CD4-positive, alpha-beta memory T cell (primary cell): ENCODE results near the gene RAD51D. TPM values are rescaled to one million over a fixed set of nuclear protein-coding genes. Genes with fewer than 3 reads are reported as not detected.

Source experiments
- CTCF ChIA-PET: fragments of 350-600 bp; sonication (Branson Sonifier 250); formaldehyde crosslinking; loops from one replicate; lab custom pipeline; 2021; ENCODE audit warnings: inconsistent platforms; ENCODE audit not compliant: partially characterized antibody; lab: Charles Lee
- POLR2A ChIA-PET: fragments of 350-600 bp; sonication (Branson Sonifier 250); formaldehyde crosslinking; loops from one replicate; lab custom pipeline; 2021; ENCODE audit not compliant: partially characterized antibody; lab: Charles Lee
- DNase-seq, 5 donors: peaks; one replicate each; pipeline versions ENCODE4 v3.0.0 to v3.0.0-alpha.2; 2020 to 2022; ENCODE audit warnings: mixed read lengths in 1 of 5
- H3K27ac ChIP-seq: one replicate; pipeline ENCODE4 v1.7.0; 2013; ENCODE audit warnings: low read depth, low read length
- H3K27me3 ChIP-seq: 2 replicates; pipeline ENCODE4 v1.7.0; 2013; ENCODE audit warnings: mild to moderate bottlenecking, low read length, moderate library complexity; ENCODE audit not compliant: insufficient read depth
- H3K36me3 ChIP-seq: 2 replicates; pipeline ENCODE4 v1.7.0; 2013; ENCODE audit warnings: mild to moderate bottlenecking, low read length, moderate library complexity; ENCODE audit not compliant: insufficient read depth
- H3K4me1 ChIP-seq: 2 replicates; pipeline ENCODE4 v1.7.0; 2013; ENCODE audit warnings: mild to moderate bottlenecking, low read length, moderate library complexity; ENCODE audit not compliant: insufficient read depth
- H3K4me3 ChIP-seq, 2 donors: one replicate each; pipeline ENCODE4 v1.7.0; 2013; ENCODE audit warnings: low read length in 2 of 2, mild to moderate bottlenecking in 1 of 2
- H3K9me3 ChIP-seq, 2 donors: one replicate each; pipeline ENCODE4 v1.7.0; 2013; ENCODE audit warnings: low read length in 2 of 2, control low read depth in 1 of 2; ENCODE audit not compliant: control insufficient read depth in 1 of 2
- H3K27ac Mint-ChIP-seq, 7 donors: one replicate each; pipeline ENCODE4 v1.8.0; 2020 to 2021; ENCODE audit warnings: mixed read lengths in 7 of 7, mild to moderate bottlenecking in 6 of 7, inconsistent platforms in 3 of 7, moderate library complexity in 3 of 7
- H3K27me3 Mint-ChIP-seq, 2 donors: one replicate each; pipeline ENCODE4 v1.8.0; 2020 to 2021; ENCODE audit warnings: mixed read lengths in 2 of 2
- H3K36me3 Mint-ChIP-seq, 2 donors: one replicate each; pipeline ENCODE4 v1.8.0; 2020 to 2021; ENCODE audit warnings: mixed read lengths in 2 of 2, inconsistent platforms in 1 of 2, mild to moderate bottlenecking in 1 of 2
- H3K4me1 Mint-ChIP-seq, 4 donors: one replicate each; pipeline ENCODE4 v1.8.0; 2020 to 2021; ENCODE audit warnings: mixed read lengths in 4 of 4, mild to moderate bottlenecking in 1 of 4
- H3K4me3 Mint-ChIP-seq, 8 donors: one replicate each; pipeline ENCODE4 v1.8.0; 2020 to 2021; ENCODE audit warnings: mixed read lengths in 8 of 8, mild to moderate bottlenecking in 7 of 8, moderate library complexity in 6 of 8, inconsistent platforms in 3 of 8
- H3K9me3 Mint-ChIP-seq, 8 donors: one replicate each; pipeline ENCODE4 v1.8.0; 2020 to 2021; ENCODE audit warnings: mixed read lengths in 8 of 8, mild to moderate bottlenecking in 5 of 8, inconsistent platforms in 3 of 8, moderate library complexity in 1 of 8
- intact Hi-C: fragments of 100-400 bp; cut with micrococcal nuclease; formaldehyde crosslinking; loops from one replicate; pipeline ENCODE4 v1.15.1; 2023
- polyA plus RNA-seq, 2 donors: library from polyadenylated mRNA; unstranded; fragments of 300-500 nt; fragmentation: Illumina TruSeq; gene quantifications; one replicate each; pipeline ENCODE4 v1.2.3, GENCODE V29; 2021
- total RNA-seq, 2 experiments: library from RNA; stranded (reverse); gene quantifications; one replicate each; pipeline ENCODE4 v1.2.3, GENCODE V29; 2021

Gene RAD51D
- total and polyA plus RNA-seq, 4 experiments from 2014 or later: 6.1 to 29.2 (median 16.7) TPM

- no peaks in the 10 kb centered on the region for H3K27me3 Mint-ChIP-seq
- no peaks in the 10 kb centered on the region for H3K9me3 Mint-ChIP-seq
- intact Hi-C loops: loop anchor here (5.0 kb wide), 1 partner anchor 325 kb away; no protein-coding TSS in a partner anchor
- Histone ChIP-seq H3K27me3 (no peaks in the 10 kb centered on the region), H3K4me1 (peaks cover 54% of the 10 kb centered on the region), H3K36me3 (no peaks in the 10 kb centered on the region), H3K4me3 (no peak overlapping the region), H3K27ac (peak overlapping the region; percentile 39), H3K9me3 (no peaks in the 10 kb centered on the region)
- H3K4me1 Mint-ChIP-seq: peaks cover 38 to 83% (median 61%) of the 10 kb centered on the region in 4 donors
- CTCF ChIA-PET: interaction anchor here (0.7 to 9.7 kb wide), 4 partner anchors 95 to 584 kb away, joined by 3 to 111 read pairs (median 3); partner anchors contain the start of gene SLFN12L
- DNase-seq: no peak
- peak overlapping the region; percentile 39 to 94 (median 84) for H3K27ac Mint-ChIP-seq
- peak overlapping the region in 4 of 8 donors; percentile 10 to 57 (median 30) for H3K4me3 Mint-ChIP-seq
- POLR2A ChIA-PET: interaction anchor here (0.5 to 12.0 kb wide), 6 partner anchors 22 to 440 kb away, joined by 3 to 117 read pairs (median 26); partner anchors contain the start of genes NLE1, RFFL, SLFN12L and SLFN5
- no peaks in the 10 kb centered on the region for H3K36me3 Mint-ChIP-seq
These were observed 43.1 kb upstream of the RAD51D start for GRCh38 chr17:35162755-35163154.

GRCh38 chr17:35161281-35161761 lies 41.7 kb upstream of the RAD51D start:
- Histone ChIP-seq H3K36me3 (no peaks in the 10 kb centered on the region), H3K27me3 (no peaks in the 10 kb centered on the region), H3K4me1 (peaks cover 54% of the 10 kb centered on the region), H3K27ac (peak overlapping the region; percentile 39), H3K4me3 (peak overlapping the region in 1 of 2 donors; percentile 12), H3K9me3 (no peaks in the 10 kb centered on the region)
- Mint-ChIP-seq H3K4me1 (peaks cover 38 to 77% (median 59%) of the 10 kb centered on the region in 4 donors), H3K9me3 (no peaks in the 10 kb centered on the region), H3K27me3 (no peaks in the 10 kb centered on the region), H3K4me3 (peak overlapping the region; percentile 67 to 85 (median 74)), H3K27ac (peak overlapping the region; percentile 84 to 94 (median 93)), H3K36me3 (no peaks in the 10 kb centered on the region)
- ChIA-PET CTCF (interaction anchor here (0.9 to 2.6 kb wide), 7 partner anchors 8 to 647 kb away, joined by 3 to 10 read pairs (median 5); partner anchors contain the start of gene TAF15), POLR2A (interaction anchor here (0.5 to 12.0 kb wide), 24 partner anchors 9 to 603 kb away, joined by 3 to 117 read pairs (median 4); partner anchors contain the start of genes AP2B1, NLE1, PEX12 and RAD51D)
- DNase-seq: peak; percentile 55 to 65 (median 62)
- intact Hi-C loops: loop anchor here (1.0 to 5.0 kb wide), 4 partner anchors 19 to 326 kb away; partner anchors contain the start of gene NLE1

- Mint-ChIP-seq H3K4me1 (peaks cover 37 to 73% (median 56%) of the 10 kb centered on the region in 4 donors), H3K36me3 (no peaks in the 10 kb centered on the region), H3K9me3 (no peaks in the 10 kb centered on the region), H3K4me3 (peak overlapping the region; percentile 67 to 85 (median 74)), H3K27me3 (no peaks in the 10 kb centered on the region), H3K27ac (peak overlapping the region; percentile 84 to 94 (median 93))
- ChIA-PET CTCF (interaction anchor here (0.6 to 2.6 kb wide), 9 partner anchors 9 to 648 kb away, joined by 3 to 10 read pairs (median 3); partner anchors contain the start of gene TAF15), POLR2A (interaction anchor here (0.6 to 12.0 kb wide), 32 partner anchors 10 to 649 kb away, joined by 3 to 117 read pairs (median 4); partner anchors contain the start of genes AP2B1, NLE1, PEX12 and RAD51D)
- peak overlapping the region in 1 of 2 donors; percentile 12 for H3K4me3 ChIP-seq
- peak overlapping the region; percentile 39 for H3K27ac ChIP-seq
- intact Hi-C loops: loop anchor here (1.0 to 5.0 kb wide), 4 partner anchors 18 to 327 kb away; partner anchors contain the start of gene NLE1
- H3K27me3 ChIP-seq: no peaks in the 10 kb centered on the region
- peak; percentile 57 to 74 (median 62) for DNase-seq
- H3K36me3 ChIP-seq: no peaks in the 10 kb centered on the region
- H3K4me1 ChIP-seq: peaks cover 52% of the 10 kb centered on the region
- no peaks in the 10 kb centered on the region for H3K9me3 ChIP-seq
These were observed 40.9 kb upstream of the RAD51D start for GRCh38 chr17:35160354-35161201.

DNA sequence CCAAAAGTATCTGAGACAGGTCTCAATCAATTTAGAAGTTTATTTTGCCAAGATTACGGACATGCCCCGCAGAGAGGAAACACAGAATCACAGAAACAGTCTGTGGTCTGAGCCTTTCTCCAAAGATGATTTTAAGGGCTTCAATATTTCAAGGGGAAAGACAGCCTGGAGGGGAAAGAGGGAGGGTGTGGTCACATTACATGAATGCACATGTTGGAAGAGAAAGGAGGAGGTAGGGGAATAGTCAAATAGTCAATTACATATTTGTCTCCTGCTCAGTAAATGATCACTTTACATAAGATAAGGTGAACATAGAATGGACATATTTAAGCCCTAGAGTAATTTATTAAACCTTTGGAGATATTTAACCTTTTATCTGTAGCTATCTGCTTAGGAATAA lies 40.3 kb upstream of the RAD51D start:
- Histone ChIP-seq H3K9me3 (no peaks in the 10 kb centered on the region), H3K27me3 (no peaks in the 10 kb centered on the region), H3K36me3 (no peaks in the 10 kb centered on the region), H3K4me1 (peaks cover 45% of the 10 kb centered on the region), H3K4me3 (no peak overlapping the region), H3K27ac (peak overlapping the region; percentile 39)
- Mint-ChIP-seq H3K4me1 (peaks cover 33 to 66% (median 52%) of the 10 kb centered on the region in 4 donors), H3K27ac (peak overlapping the region; percentile 53 to 94 (median 93)), H3K9me3 (no peaks in the 10 kb centered on the region), H3K27me3 (no peaks in the 10 kb centered on the region), H3K4me3 (peak overlapping the region in 5 of 8 donors; percentile 45 to 79 (median 76)), H3K36me3 (no peaks in the 10 kb centered on the region)
- intact Hi-C loops: loop anchor here (5.0 kb wide), 1 partner anchor 327 kb away; no protein-coding TSS in a partner anchor
- ChIA-PET POLR2A (interaction anchor here (0.7 to 12.0 kb wide), 16 partner anchors 10 to 649 kb away, joined by 3 to 117 read pairs (median 6); partner anchors contain the start of genes NLE1, SLFN12L, SLFN5 and TAF15), CTCF (interaction anchor here (0.8 to 2.6 kb wide), 3 partner anchors 17 to 587 kb away, joined by 3 to 10 read pairs (median 7); no protein-coding TSS in a partner anchor)
- DNase-seq: no peak

- Mint-ChIP-seq H3K27me3 (no peaks in the 10 kb centered on the region), H3K4me1 (peaks cover 6 to 20% (median 15%) of the 10 kb centered on the region in 4 donors)
- DNase-seq: no peak
These were observed 35.6 kb upstream of the RAD51D start for GRCh38 chr17:35155246-35155645.

DNA sequence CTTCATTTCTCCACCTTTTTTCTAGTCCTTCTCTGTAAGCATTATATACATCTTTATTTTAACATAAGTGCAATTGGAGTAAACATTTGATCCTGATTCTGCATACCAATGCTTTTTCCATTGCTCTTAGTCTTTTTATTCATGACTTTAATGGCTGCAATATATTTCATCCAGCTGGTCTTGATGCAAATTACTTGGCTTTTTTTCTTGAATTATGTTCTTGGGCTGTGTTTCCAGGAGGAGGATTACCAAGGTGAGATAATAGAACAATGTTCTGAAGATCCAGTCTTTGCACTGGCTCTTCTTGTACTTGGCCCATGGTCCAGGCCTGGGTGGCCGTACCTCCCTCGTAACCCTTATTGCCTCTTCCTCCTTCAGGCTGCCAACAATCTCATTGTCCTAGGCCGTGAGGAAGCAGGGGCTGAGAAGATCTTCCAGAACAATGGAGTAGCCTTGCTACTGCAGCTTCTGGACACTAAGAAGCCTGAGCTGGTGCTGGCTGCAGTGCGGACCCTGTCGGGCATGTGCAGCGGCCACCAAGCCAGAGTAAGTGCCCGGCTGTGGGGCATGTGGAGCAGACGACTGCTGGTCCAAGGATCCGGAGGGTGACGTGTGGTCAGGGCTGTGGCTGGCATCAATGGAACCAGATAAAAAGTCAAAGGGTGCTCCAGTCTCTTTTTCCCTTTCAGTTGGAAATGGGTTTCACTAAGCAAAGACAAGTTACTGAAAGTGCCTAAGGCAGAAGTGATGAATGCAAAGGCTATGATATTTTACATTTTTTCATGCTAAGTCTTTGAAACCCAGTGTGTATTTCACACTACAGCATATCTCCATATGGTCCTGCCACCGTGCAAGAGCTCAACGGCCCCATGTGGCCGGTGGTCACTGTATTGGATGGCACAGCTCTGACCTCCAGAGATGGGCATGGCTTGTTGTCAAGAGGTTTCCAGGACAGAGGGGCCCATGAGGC lies 34.8 kb upstream of the RAD51D start:
- Histone ChIP-seq H3K36me3 (no peaks in the 10 kb centered on the region), H3K9me3 (no peaks in the 10 kb centered on the region), H3K27ac (no peak overlapping the region), H3K4me3 (no peak overlapping the region), H3K4me1 (peaks cover 6% of the 10 kb centered on the region), H3K27me3 (no peaks in the 10 kb centered on the region)
- Mint-ChIP-seq H3K27me3 (no peaks in the 10 kb centered on the region), H3K4me3 (no peak overlapping the region), H3K9me3 (peaks cover 0 to 2% (median 0%) of the 10 kb centered on the region in 8 donors), H3K4me1 (peaks cover 2 to 13% (median 9%) of the 10 kb centered on the region in 4 donors), H3K36me3 (no peaks in the 10 kb centered on the region), H3K27ac (no peak overlapping the region)
- no peak for DNase-seq
- CTCF ChIA-PET: no interaction called here
- POLR2A ChIA-PET: no interaction called here
- intact Hi-C loops: no loop called here

More at GRCh38 chr17:35155246-35155645, 35.6 kb upstream of the RAD51D start:
- Histone ChIP-seq H3K4me1 (peaks cover 13% of the 10 kb centered on the region), H3K9me3 (no peaks in the 10 kb centered on the region), H3K27ac (no peak overlapping the region), H3K36me3 (no peaks in the 10 kb centered on the region), H3K4me3 (no peak overlapping the region), H3K27me3 (no peaks in the 10 kb centered on the region)
- Mint-ChIP-seq H3K9me3 (peaks cover 0 to 2% (median 0%) of the 10 kb centered on the region in 8 donors), H3K4me3 (no peak overlapping the region), H3K36me3 (no peaks in the 10 kb centered on the region), H3K27ac (no peak overlapping the region)
- intact Hi-C loops: no loop called here
- CTCF ChIA-PET: no interaction called here
- POLR2A ChIA-PET: no interaction called here
